WTC11 (cell line): Measurements from ENCODE around the gene FZD1. TPM values are rescaled to one million over a fixed set of nuclear protein-coding genes. Genes with fewer than 3 reads are reported as not detected.

ENCODE experiments used
- ATAC-seq: fragments of 200-7000 bp; cut with Tn5 transposase; 2 replicates; pipeline ENCODE4 v1.10.0; 2021; ENCODE audit warnings: mild to moderate bottlenecking, moderate library complexity
- CTCF ChIA-PET: fragments of 300-600 bp; sonication (Branson Sonifier 250); formaldehyde crosslinking; loops from one replicate; lab custom pipeline; 2021; ENCODE audit warnings: antibody characterized with exemption; lab: Charles Lee
- POLR2A ChIA-PET: fragments of 350-600 bp; sonication (Branson Sonifier 250); formaldehyde crosslinking; loops from one replicate; lab custom pipeline; 2021; ENCODE audit warnings: antibody characterized with exemption; lab: Charles Lee
- DNase-seq: peaks from one replicate; pipeline ENCODE4 v3.0.0; 2021; ENCODE audit warnings: low spot score
- H3K27ac Mint-ChIP-seq: 2 replicates; pipeline ENCODE4 v1.8.0; 2021; ENCODE audit warnings: mixed read lengths
- H3K27me3 Mint-ChIP-seq: 2 replicates; pipeline ENCODE4 v1.8.0; 2021; ENCODE audit warnings: low read depth, mild to moderate bottlenecking, moderate library complexity, mixed read lengths
- H3K36me3 Mint-ChIP-seq: 2 replicates; pipeline ENCODE4 v1.8.0; 2021; ENCODE audit warnings: mixed read lengths
- H3K4me1 Mint-ChIP-seq: 2 replicates; pipeline ENCODE4 v1.8.0; 2022; ENCODE audit warnings: mixed read lengths
- H3K4me3 Mint-ChIP-seq: 2 replicates; pipeline ENCODE4 v1.8.0; 2021; ENCODE audit warnings: mild to moderate bottlenecking, moderate library complexity, mixed read lengths
- H3K9me3 Mint-ChIP-seq: 2 replicates; pipeline ENCODE4 v1.8.0; 2021; ENCODE audit warnings: mixed read lengths
- ATF1 ChIP-seq: sonication (generic); formaldehyde crosslinking; IDR thresholded peaks from 2 replicates; pipeline ENCODE4 v1.8.1; 2023; ENCODE audit warnings: mild to moderate bottlenecking, moderate library complexity, missing genetic modification reagents
- MXD4 ChIP-seq: fragments of 250-450 bp; sonication (Bioruptor Pico); IDR thresholded peaks from 2 replicates; pipeline ENCODE4 v1.8.0; 2021; ENCODE audit warnings: mild to moderate bottlenecking, moderate library complexity, borderline replicate concordance
- MYBL2 ChIP-seq: sonication (generic); formaldehyde crosslinking; IDR thresholded peaks from 2 replicates; pipeline ENCODE4 v1.8.1; 2023; ENCODE audit warnings: mild to moderate bottlenecking, moderate library complexity, missing genetic modification reagents
- SMAD3 ChIP-seq: sonication (generic); formaldehyde crosslinking; IDR thresholded peaks from 2 replicates; pipeline ENCODE4 v1.8.0; 2022; ENCODE audit warnings: missing genetic modification reagents, mild to moderate bottlenecking, borderline replicate concordance
- TCF7 ChIP-seq: sonication (generic); formaldehyde crosslinking; IDR thresholded peaks from 2 replicates; pipeline ENCODE4 v1.8.0; 2022; ENCODE audit warnings: mild to moderate bottlenecking, low read depth, missing genetic modification reagents, moderate library complexity
- ZNF121 ChIP-seq: sonication (generic); formaldehyde crosslinking; IDR thresholded peaks from 2 replicates; pipeline ENCODE4 v1.8.0; 2023; ENCODE audit warnings: missing genetic modification reagents
- ZNF317 ChIP-seq: sonication (generic); formaldehyde crosslinking; IDR thresholded peaks from 2 replicates; pipeline ENCODE4 v1.8.1; 2023; ENCODE audit warnings: low read depth, mild to moderate bottlenecking, moderate library complexity, missing genetic modification reagents, borderline replicate concordance
- ZNF671 ChIP-seq: fragments of 250-450 bp; sonication (Bioruptor Pico); IDR thresholded peaks from 2 replicates; pipeline ENCODE4 v1.8.0; 2021; ENCODE audit warnings: mild to moderate bottlenecking
- total RNA-seq: library from RNA; stranded (reverse); gene quantifications from 3 replicates; pipeline ENCODE4 v1.2.3, GENCODE V29; 2021
- TF ChIP-seq, protein P1 (sequence below): sonication (generic); formaldehyde crosslinking; IDR thresholded peaks from 2 replicates; pipeline ENCODE4 v1.8.0; 2023; ENCODE audit warnings: missing genetic modification reagents
- TF ChIP-seq, protein P2 (sequence below): fragments of 200-600 bp; IDR thresholded peaks from 2 replicates; pipeline ENCODE4 v1.8.0; 2022; ENCODE audit warnings: antibody characterized with exemption
- TF ChIP-seq, protein P3 (sequence below): sonication (generic); formaldehyde crosslinking; IDR thresholded peaks from 2 replicates; pipeline ENCODE4 v1.8.0; 2022; ENCODE audit warnings: mild to moderate bottlenecking, missing genetic modification reagents
- TF ChIP-seq, protein P4 (sequence below): sonication (generic); formaldehyde crosslinking; IDR thresholded peaks from 2 replicates; pipeline ENCODE4 v1.8.0; 2023; ENCODE audit warnings: missing genetic modification reagents, mild to moderate bottlenecking, borderline replicate concordance
- TF ChIP-seq, protein P5 (sequence below): fragments of 250-450 bp; sonication (Bioruptor Pico); IDR thresholded peaks from 2 replicates; pipeline ENCODE4 v1.9.0; 2021; ENCODE audit warnings: mild to moderate bottlenecking
- TF ChIP-seq, protein P6 (sequence below): sonication (generic); formaldehyde crosslinking; IDR thresholded peaks from 2 replicates; pipeline ENCODE4 v1.8.0; 2022; ENCODE audit warnings: mild to moderate bottlenecking, missing genetic modification reagents
- TF ChIP-seq, protein P7 (sequence below): sonication (generic); formaldehyde crosslinking; IDR thresholded peaks from 2 replicates; pipeline ENCODE4 v1.8.1; 2023; ENCODE audit warnings: mild to moderate bottlenecking, missing genetic modification reagents

Gene FZD1
- total RNA-seq, 1 experiment from 2014 or later: 2.0 TPM

DNA sequence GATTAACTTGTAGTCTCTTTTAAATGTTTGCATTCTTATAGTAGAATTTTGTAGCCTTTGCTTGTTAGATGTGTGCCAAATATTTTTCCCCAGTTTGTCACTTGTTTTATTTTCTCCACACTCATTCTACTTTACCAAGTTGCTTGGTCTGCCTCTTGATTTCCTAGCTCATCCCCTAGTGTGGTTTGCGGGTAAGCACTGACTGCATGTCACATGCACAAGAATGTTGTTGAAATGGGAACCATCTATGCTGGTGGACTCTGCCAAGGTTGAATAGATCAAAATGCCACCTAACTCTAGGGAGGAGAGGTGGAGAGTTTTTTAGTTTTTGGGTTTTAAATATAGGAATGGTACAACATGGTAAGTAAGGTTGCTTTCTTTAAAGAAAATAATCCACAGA is 47.6 kb downstream of the FZD1 start:
- TF ChIP-seq, protein P1, sequence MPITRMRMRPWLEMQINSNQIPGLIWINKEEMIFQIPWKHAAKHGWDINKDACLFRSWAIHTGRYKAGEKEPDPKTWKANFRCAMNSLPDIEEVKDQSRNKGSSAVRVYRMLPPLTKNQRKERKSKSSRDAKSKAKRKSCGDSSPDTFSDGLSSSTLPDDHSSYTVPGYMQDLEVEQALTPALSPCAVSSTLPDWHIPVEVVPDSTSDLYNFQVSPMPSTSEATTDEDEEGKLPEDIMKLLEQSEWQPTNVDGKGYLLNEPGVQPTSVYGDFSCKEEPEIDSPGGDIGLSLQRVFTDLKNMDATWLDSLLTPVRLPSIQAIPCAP (CRISPR knock-in tag): no peak
- TF ChIP-seq TCF7 (no peak), SMAD3 (CRISPR knock-in tag) (no peak), ZNF121 (CRISPR knock-in tag) (no peak), ZNF671 (CRISPR knock-in tag) (no peak), ZNF317 (CRISPR knock-in tag) (no peak), MXD4 (CRISPR knock-in tag) (no peak), ATF1 (CRISPR knock-in tag) (no peak)
- TF ChIP-seq, protein P2, sequence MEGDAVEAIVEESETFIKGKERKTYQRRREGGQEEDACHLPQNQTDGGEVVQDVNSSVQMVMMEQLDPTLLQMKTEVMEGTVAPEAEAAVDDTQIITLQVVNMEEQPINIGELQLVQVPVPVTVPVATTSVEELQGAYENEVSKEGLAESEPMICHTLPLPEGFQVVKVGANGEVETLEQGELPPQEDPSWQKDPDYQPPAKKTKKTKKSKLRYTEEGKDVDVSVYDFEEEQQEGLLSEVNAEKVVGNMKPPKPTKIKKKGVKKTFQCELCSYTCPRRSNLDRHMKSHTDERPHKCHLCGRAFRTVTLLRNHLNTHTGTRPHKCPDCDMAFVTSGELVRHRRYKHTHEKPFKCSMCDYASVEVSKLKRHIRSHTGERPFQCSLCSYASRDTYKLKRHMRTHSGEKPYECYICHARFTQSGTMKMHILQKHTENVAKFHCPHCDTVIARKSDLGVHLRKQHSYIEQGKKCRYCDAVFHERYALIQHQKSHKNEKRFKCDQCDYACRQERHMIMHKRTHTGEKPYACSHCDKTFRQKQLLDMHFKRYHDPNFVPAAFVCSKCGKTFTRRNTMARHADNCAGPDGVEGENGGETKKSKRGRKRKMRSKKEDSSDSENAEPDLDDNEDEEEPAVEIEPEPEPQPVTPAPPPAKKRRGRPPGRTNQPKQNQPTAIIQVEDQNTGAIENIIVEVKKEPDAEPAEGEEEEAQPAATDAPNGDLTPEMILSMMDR: no peak
- TF ChIP-seq, protein P3, sequence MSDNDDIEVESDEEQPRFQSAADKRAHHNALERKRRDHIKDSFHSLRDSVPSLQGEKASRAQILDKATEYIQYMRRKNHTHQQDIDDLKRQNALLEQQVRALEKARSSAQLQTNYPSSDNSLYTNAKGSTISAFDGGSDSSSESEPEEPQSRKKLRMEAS (CRISPR knock-in tag): no peak
- TF ChIP-seq, protein P4, sequence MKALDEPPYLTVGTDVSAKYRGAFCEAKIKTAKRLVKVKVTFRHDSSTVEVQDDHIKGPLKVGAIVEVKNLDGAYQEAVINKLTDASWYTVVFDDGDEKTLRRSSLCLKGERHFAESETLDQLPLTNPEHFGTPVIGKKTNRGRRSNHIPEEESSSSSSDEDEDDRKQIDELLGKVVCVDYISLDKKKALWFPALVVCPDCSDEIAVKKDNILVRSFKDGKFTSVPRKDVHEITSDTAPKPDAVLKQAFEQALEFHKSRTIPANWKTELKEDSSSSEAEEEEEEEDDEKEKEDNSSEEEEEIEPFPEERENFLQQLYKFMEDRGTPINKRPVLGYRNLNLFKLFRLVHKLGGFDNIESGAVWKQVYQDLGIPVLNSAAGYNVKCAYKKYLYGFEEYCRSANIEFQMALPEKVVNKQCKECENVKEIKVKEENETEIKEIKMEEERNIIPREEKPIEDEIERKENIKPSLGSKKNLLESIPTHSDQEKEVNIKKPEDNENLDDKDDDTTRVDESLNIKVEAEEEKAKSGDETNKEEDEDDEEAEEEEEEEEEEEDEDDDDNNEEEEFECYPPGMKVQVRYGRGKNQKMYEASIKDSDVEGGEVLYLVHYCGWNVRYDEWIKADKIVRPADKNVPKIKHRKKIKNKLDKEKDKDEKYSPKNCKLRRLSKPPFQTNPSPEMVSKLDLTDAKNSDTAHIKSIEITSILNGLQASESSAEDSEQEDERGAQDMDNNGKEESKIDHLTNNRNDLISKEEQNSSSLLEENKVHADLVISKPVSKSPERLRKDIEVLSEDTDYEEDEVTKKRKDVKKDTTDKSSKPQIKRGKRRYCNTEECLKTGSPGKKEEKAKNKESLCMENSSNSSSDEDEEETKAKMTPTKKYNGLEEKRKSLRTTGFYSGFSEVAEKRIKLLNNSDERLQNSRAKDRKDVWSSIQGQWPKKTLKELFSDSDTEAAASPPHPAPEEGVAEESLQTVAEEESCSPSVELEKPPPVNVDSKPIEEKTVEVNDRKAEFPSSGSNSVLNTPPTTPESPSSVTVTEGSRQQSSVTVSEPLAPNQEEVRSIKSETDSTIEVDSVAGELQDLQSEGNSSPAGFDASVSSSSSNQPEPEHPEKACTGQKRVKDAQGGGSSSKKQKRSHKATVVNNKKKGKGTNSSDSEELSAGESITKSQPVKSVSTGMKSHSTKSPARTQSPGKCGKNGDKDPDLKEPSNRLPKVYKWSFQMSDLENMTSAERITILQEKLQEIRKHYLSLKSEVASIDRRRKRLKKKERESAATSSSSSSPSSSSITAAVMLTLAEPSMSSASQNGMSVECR (CRISPR knock-in tag): no peak
- TF ChIP-seq, all 79 proteins: peak for 0
- H3K36me3 Mint-ChIP-seq: no peaks in the 10 kb centered on the region
- H3K4me1 Mint-ChIP-seq: 0 out of 2 replicates have a peak, but pooled peaks cover 3% of the 10 kb centered on the region
- no peaks in the 10 kb centered on the region for H3K9me3 Mint-ChIP-seq
- DNase-seq (no peak), ATAC-seq (no peak)
- no peak overlapping the region for H3K4me3 Mint-ChIP-seq
- ChIA-PET POLR2A (no interaction called here), CTCF (no interaction called here)
- H3K27me3 Mint-ChIP-seq: 0 out of 2 replicates have a peak, but pooled peaks cover 2% of the 10 kb centered on the region
- H3K27ac Mint-ChIP-seq: no peak overlapping the region

DNA sequence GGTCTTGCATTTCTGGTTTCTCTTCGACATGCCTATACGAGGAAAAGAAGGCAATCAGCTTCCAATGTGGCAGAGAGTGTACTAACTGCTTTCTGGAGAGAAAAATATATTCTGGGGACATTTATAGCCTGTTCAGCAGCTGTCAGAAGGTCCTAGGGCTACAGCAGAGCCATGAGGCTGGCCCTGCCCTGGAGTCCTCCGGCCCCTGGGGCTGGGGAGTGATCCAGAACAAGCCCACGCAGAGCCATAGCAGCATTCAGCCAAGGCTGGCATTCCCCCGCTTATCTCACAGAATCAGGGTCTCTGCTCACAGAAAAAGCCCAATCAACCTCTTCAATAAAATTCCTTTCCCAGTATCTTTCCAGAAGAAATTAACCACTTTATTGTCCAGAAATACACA is 48.9 kb downstream of the FZD1 start:
- Mint-ChIP-seq H3K27ac (no peak overlapping the region), H3K4me3 (no peak overlapping the region), H3K9me3 (no peaks in the 10 kb centered on the region), H3K27me3 (0 out of 2 replicates have a peak, but pooled peaks cover 2% of the 10 kb centered on the region), H3K36me3 (no peaks in the 10 kb centered on the region), H3K4me1 (0 out of 2 replicates have a peak, but pooled peaks cover 3% of the 10 kb centered on the region)
- ATAC-seq: no peak
- POLR2A ChIA-PET: no interaction called here
- no peak for DNase-seq
- CTCF ChIA-PET: no interaction called here
- TF ChIP-seq, protein P5, sequence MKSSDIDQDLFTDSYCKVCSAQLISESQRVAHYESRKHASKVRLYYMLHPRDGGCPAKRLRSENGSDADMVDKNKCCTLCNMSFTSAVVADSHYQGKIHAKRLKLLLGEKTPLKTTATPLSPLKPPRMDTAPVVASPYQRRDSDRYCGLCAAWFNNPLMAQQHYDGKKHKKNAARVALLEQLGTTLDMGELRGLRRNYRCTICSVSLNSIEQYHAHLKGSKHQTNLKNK (CRISPR knock-in tag): no peak
- TF ChIP-seq, protein P4 (CRISPR knock-in tag): no peak
- TF ChIP-seq, protein P6, sequence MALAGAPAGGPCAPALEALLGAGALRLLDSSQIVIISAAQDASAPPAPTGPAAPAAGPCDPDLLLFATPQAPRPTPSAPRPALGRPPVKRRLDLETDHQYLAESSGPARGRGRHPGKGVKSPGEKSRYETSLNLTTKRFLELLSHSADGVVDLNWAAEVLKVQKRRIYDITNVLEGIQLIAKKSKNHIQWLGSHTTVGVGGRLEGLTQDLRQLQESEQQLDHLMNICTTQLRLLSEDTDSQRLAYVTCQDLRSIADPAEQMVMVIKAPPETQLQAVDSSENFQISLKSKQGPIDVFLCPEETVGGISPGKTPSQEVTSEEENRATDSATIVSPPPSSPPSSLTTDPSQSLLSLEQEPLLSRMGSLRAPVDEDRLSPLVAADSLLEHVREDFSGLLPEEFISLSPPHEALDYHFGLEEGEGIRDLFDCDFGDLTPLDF (CRISPR knock-in tag): no peak
- TF ChIP-seq, protein P7, sequence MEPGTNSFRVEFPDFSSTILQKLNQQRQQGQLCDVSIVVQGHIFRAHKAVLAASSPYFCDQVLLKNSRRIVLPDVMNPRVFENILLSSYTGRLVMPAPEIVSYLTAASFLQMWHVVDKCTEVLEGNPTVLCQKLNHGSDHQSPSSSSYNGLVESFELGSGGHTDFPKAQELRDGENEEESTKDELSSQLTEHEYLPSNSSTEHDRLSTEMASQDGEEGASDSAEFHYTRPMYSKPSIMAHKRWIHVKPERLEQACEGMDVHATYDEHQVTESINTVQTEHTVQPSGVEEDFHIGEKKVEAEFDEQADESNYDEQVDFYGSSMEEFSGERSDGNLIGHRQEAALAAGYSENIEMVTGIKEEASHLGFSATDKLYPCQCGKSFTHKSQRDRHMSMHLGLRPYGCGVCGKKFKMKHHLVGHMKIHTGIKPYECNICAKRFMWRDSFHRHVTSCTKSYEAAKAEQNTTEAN (CRISPR knock-in tag): no peak
- no peak for TF ChIP-seq MYBL2 (CRISPR knock-in tag)
